NOMO-1 treated with dmso at 0.1 percent for 144 hours (cell line): ENCODE measurements around the gene ST6GALNAC6.

Source experiments
- DNase-seq: peaks from one replicate; lab custom pipeline; 2025; ENCODE audit not compliant: unreplicated experiment; lab: John Stamatoyannopoulos, UW

Gene ST6GALNAC6

DNA sequence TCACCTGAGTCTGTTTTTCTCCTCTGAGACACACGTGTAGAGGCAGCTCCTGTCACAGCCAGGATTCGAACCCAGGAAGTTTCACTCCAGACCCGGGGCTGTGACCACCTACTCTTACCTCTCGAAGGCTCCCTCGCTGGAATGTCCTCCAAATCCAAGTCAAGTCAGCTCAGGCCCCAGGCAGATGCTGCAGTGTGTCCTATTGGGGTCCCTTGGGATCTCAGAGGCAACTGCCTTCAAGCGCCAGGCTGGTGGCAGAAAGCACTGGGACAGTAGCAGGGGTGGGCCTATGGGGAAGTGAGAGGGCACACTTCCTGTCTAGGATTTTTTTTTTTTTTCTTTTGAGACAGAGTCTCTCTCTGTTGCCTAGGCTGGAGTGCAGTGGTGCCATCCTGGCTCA lies 18.2 kb upstream of the ST6GALNAC6 start:
- DNase-seq = peak; percentile 33

- peak; percentile 81 for DNase-seq
Observed at GRCh38 chr9:127916720-127917581, 17.5 kb upstream of the ST6GALNAC6 start, which contains the start of gene ST6GALNAC4. TSS of gene ST6GALNAC4 (minus strand) at chr9:127917041. CDS start at chr9:127916419, 622 bp downstream.

DNA sequence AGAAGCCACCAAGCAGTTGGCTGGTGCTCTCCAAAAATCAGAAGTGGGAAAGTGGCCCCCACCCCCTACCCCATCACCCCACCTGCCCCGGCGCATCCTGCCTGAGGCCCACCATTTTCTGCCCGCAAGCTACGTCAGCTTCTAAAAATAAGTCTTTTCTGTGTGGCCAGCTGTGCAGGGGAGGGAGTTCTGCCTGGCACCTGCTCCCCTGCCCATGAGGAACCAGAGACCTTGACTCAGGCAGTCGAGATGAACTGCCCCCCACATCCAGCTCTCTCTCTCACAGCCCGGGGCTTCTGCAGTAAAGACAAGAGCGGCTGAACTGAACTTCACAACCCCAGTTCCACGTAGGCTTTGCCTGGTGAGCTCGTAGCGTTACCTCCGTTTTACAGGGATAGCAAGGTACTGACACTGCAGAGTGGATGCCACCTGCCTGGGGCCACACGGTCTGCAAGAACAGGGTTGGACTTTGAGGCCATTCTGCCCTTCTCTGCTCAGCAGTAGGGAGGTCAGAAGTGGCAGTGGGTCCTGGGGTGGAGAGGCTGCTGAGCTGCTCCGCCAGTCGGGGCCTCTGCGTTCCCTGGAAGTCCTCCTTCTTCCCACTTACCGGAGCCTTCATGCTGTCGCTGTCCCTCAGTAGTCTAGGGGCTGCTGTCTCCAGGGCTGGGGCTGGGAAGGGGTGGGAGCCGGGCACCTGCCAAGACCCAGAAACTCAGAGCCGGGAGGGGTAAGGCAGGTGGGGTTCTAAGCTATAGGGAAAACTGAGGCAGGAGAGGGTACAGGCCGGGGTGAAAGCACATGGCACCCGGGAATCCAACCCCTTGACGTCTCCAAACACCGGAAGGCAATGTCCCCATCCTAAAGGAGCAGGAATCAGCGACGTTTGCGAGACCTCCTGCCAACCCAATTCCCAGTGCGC lies 16.7 kb upstream of the ST6GALNAC6 start:
- DNase-seq = no peak

GRCh38 chr9:127915325-127915752 lies 15.9 kb upstream of the ST6GALNAC6 start:
- no peak for DNase-seq

GRCh38 chr9:127913682-127914081 lies 14.3 kb upstream of the ST6GALNAC6 start:
- DNase-seq = no peak

DNA sequence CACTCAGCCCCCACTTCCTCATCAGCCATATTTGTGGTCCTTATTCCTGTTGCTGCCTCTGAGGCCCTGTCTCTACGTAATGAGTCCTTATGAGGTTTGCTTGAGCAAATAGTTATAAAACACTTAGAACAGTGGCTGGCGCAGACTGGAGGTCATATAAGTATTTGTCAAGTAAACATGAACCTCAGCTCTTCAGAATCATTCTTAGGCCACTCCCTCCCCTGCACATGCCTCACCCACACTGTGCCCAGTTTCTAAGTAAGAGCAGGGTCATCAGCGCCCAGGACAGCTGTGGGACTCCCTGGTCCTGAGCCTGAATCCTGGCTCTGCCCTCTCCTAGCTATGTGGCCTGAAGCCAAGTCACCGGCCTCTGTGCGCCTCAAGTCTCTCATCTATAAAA lies 13.5 kb upstream of the ST6GALNAC6 start:
- DNase-seq = no peak

GRCh38 chr9:127912296-127912695 lies 12.9 kb upstream of the ST6GALNAC6 start:
- no peak for DNase-seq

DNA sequence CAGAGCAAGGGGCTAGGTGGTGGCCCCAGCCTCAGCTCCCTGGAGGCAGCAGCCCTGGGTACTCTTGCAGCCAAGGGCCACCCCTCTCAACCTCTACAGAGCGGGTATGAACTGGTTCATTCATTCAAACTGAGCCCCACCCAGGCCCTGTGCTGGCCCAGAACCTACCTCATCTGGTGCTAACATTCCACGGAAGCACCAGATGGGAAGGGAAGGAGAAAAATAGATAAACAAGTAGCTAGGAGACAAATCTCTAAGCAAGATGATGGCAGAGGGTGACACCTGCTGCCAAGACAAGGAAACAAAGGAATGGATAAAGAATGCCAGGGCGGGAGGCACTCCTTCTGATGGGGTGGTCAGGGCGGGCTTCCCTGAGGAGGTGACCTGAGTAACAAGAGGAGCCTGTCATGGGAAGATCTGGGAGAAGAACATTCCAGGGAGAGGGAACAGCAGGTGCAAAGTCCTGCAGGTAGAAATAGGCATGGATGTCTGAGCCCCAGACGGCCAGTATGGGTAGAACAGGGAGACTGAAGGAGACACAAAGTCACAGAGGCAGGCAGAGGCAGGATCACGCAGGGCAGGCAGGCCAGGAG lies 11.3 kb upstream of the ST6GALNAC6 start:
- no peak for DNase-seq

DNA sequence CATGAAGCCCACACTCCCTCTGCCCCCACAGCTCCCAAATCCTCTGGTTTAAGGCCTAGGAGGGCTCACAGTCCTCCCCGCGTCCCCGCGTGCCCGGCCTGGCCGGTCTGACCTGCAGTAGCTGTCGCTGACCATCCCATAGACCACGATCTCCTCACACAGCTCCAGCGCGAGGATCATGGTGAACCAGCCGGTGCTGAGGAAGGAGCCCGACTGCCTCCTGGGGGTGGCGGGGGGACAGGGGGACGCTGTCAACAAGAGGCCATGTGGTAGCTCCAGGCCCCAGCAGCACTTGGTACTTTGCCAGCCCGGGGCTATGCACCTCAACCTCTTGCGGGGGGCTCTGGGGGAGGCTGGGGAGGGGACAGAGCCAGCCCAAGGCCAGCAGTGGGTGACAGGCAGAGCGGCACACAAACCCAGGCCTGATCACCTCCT lies 10.5 kb upstream of the ST6GALNAC6 start:
- no peak for DNase-seq

- DNase-seq = no peak
Observed at GRCh38 chr9:127908660-127908926, 9.2 kb upstream of the ST6GALNAC6 start.

DNA sequence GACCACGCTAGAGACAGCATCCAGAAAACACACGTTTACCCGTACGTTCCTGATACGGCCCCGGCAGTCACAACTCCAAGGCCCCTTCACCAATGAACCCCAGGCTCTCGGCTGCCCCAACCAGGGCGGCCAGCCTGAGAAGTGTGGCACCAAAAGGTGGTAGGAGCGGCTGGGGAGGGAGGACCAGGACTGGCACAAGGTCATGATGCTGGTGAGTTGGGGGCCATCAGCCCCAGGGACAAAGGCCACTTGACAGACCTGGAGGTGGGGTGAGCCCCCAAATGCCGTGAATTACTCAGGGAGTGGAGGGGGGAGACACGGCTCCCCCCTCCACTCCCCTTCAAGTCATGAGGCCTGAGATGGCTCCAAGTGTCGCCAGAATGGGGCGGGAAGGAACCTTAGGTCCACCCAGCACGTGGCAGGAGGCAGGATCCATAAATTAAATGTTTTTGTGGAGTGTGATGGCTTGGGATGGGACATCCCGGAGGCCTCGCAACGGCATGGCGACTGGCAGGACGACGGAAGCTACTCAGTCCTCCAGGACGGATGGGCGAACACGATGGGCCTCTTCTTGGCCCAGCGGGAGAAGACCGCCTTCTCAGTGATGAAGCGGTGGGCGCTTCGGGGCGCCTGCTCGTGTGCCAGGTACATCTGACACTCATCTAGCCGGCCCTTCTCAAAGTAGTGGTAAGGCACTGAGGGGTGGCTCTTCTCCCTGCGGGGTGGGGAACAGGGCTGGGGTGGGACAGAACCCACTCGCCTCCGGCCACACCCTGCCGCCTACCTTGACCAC lies 8.7 kb upstream of the ST6GALNAC6 start:
- DNase-seq = no peak

GRCh38 chr9:127905788-127906191 lies 6.4 kb upstream of the ST6GALNAC6 start:
- no peak for DNase-seq

- no peak for DNase-seq
Observed at GRCh38 chr9:127905004-127905728, 5.8 kb upstream of the ST6GALNAC6 start.

DNA sequence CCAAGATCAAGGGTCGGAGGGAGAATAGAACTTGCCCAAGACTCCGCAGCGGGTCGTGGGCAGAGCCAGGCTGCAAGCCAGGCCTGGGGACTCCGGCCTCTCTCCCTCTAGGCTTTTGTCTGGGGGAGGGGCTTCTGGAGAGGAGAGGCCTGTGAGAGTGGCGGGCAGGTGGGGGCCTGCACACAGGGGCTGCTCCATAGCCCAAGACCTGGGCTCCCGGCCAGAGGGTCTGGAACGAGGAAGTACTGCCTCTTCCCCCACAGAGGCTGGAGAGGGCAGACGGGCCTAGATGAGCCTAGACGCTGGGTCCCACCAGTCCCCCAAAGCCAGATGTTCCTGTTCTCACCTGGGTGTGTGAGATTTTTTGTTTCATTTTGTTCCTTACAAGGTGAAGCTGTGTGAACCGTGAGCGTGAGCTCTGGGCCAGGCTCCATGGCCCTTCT lies 5.2 kb upstream of the ST6GALNAC6 start:
- peak; percentile 31 for DNase-seq

GRCh38 chr9:127903557-127904475 lies 4.4 kb upstream of the ST6GALNAC6 start:
- peak; percentile 53 for DNase-seq

GRCh38 chr9:127898433-127899127 lies 823 bp downstream of the ST6GALNAC6 start:
- no peak for DNase-seq

DNA sequence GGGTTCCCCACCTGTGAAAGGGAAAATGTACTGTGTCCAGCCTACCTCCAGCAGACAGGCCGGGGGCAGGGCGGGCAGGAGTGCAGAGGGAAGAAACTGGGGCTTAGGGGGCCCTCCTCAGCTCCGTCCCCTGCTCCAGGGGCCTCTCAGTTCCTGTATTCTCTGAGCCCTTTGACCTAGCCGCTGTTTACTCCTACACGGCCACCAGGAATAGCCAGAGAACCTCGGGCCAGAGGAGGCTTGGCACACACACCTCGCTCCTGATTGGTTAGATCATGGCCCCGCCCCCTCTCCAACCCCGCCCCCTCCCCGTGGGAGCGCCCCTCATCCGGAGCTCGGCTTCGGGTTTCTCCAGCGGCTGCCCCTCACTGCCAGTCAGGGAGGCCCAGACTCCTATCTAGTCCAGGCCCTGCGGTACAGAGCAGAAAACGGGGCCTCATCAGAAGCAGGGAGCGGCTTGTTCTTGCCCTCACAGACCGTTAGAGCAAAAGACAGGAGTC lies 2.2 kb downstream of the ST6GALNAC6 start:
- peak; percentile 68 for DNase-seq
